ENCODE measurements around the gene GNG7.

- TF ChIP-seq POLR2A (IDR thresholded peaks at IDR 0.05) (no peak), CTCF (IDR thresholded peaks at IDR 0.05) (no peak)
Observed at GRCh38 chr19:2638417-2638940, 64.0 kb downstream of the GNG7 start.

Data from suprapubic skin (tissue), 3 donors.